HL-60 (cell line): ENCODE results near the gene SUPV3L1.

Experiments used
- POLR2AphosphoS5 ChIP-seq: IDR thresholded peaks from 2 replicates; pipeline ENCODE4 v1.6.1; 2012; ENCODE audit warnings: low read depth
- TF ChIP-seq, protein P1 (sequence below): IDR thresholded peaks from one replicate; pipeline ENCODE4 v1.5.1; 2011; ENCODE audit warnings: low read length, control low read depth, inconsistent platforms; ENCODE audit not compliant: insufficient read depth

DNA sequence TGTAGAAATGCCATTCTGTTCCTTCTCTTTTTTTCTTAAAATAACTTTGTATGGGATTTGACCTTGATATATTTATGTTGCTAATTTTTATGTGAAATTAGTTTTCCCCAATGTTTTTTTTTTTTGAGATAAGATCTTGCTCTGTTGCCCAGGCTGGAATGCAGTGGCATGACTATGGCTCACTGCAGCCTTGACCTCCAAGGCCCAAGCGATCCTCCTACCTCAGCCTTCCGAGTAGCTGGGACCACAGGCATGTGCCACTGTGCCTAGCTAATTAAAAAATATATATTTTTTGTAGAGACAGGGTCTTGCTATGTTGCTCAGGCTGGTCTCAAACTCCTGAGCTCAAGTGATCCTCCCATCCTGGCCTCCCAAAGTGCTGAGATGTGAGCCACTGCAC lies 40.1 kb upstream of the SUPV3L1 start:
- TF ChIP-seq, protein P1, sequence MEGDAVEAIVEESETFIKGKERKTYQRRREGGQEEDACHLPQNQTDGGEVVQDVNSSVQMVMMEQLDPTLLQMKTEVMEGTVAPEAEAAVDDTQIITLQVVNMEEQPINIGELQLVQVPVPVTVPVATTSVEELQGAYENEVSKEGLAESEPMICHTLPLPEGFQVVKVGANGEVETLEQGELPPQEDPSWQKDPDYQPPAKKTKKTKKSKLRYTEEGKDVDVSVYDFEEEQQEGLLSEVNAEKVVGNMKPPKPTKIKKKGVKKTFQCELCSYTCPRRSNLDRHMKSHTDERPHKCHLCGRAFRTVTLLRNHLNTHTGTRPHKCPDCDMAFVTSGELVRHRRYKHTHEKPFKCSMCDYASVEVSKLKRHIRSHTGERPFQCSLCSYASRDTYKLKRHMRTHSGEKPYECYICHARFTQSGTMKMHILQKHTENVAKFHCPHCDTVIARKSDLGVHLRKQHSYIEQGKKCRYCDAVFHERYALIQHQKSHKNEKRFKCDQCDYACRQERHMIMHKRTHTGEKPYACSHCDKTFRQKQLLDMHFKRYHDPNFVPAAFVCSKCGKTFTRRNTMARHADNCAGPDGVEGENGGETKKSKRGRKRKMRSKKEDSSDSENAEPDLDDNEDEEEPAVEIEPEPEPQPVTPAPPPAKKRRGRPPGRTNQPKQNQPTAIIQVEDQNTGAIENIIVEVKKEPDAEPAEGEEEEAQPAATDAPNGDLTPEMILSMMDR, result no peak
- no peak for TF ChIP-seq POLR2AphosphoS5
